Activated T-cell treated with anti-CD3 and anti-CD28 coated beads for 24 hours (primary cell): ENCODE results near the gene TMEM95.
A peak's percentile ranks its signal among the peaks of the same experiment; 100 is the strongest.
"Not testable (repeated sequence)": the region's sequence is repeated elsewhere in the genome, so short reads cannot be mapped to it uniquely, and the experiment has no call there.

ENCODE experiments used
- DNase-seq: peaks from one replicate; pipeline ENCODE4 v3.0.0-alpha.2; 2020; ENCODE audit warnings: low read depth

Gene TMEM95

DNA sequence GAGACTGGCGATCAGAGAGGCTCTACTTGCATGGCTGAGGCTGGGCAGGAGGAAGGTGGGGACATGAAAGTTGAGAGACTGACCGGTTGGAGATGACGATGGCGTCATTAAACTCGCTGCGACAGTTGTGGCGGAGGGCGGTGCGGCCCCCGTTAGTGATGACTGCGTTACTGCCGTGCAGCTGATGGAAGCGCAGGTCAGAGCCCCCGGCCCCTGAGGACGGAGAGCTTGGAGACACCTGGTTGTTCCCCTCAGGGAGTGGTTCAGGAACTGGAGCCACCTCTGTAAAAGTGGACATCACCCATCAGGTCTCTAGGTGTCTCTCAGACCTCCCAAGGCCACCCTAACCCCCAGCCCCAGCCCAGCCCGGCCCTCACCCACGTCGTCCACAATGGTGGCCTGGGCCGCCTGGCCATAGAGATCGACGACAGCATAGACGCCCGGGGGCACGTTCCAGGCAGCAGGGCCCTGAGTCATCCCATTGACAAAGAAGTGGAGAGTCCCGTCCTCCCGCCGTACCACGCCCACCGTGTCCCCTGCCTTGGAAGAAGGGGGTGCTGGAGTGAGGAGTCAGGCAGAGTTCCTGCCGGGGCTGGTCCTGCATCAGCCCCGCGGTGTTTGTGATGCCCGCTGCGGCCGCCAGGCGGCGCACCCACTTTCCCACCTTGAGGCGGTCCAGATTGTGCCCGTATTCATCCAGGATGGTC, 31.1 kb upstream of the TMEM95 start:
- DNase-seq: peak; percentile 55

DNA sequence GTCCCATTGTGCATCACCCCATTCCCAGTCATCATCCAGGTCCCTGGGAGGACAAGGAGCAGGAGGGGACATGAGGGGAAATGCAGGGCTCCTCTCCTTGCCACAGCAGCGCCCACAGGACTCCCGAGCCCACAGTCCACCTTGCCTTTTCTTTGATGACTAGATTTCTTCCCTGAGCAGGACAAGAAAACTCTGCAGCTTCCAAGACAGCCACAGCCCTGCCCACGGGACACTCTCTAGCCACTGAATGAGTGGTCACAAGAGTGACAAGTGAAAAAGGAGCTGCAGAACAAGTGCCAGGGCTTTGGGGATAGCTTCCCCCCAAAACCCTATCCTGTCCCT, 30.5 kb upstream of the TMEM95 start:
- no peak for DNase-seq

DNA sequence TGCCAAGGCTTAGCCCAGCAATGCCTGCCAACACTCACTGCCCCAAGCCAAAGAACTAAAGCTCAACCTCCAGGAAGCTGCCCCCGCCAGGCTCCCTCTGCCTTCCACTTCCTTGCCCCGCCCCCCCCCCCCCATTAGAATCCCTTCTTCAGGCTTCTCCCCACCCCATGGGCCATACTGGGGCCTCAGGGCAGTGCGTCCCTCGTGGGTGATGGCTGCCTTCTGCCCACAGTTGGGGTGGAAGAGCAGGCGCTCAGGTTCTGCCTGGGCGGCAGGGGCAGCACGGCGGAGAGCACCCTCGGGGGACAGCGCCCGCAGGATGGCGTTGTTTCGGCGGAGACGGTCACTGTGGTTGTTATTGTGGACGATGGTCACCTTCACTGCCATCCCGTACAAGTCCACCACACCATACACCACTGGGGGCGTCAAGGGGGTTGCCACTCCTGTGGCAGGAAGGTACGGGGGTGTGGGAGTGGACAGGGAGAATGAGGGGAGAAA, 29.9 kb upstream of the TMEM95 start:
- DNase-seq: no peak

DNA sequence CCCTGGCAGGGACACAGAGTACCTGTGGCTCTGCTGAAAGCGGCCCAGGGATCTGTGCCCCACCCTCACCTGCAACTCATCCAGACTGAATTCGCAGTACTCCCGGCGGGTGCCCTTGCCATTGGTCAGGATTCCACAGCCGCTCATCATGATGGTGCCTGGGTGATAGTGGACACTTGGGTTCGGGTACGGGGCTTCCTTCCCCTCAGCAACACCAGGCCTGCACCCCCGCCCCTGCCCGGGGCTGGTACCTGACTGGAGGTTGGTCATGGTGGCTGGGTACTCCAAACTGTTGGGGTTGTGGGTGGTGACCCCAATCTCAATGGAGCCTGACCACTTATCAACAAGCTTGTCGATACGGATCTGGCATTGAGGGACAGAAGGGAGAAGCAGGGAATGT, 28.8 kb upstream of the TMEM95 start:
- no peak for DNase-seq

DNA sequence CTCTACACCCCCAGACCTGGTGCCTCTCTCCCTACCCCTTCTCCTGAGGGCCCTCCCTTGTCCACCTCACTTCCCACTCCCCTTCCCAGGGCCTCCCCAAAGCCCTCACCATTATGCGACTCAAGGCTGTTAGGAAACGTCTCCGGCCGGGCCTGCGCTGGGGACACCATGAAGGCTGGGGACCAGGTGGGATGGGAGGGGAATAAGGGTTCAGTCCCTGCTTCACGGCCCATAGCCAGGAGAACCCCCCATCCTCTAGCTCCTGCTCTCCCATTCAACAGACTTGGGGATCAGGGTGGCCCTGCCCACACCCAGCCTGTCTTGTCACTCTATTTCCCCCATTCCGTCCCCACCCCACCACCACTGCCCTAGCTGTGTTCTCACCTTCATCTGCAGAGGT, 27.9 kb upstream of the TMEM95 start:
- no peak for DNase-seq

DNA sequence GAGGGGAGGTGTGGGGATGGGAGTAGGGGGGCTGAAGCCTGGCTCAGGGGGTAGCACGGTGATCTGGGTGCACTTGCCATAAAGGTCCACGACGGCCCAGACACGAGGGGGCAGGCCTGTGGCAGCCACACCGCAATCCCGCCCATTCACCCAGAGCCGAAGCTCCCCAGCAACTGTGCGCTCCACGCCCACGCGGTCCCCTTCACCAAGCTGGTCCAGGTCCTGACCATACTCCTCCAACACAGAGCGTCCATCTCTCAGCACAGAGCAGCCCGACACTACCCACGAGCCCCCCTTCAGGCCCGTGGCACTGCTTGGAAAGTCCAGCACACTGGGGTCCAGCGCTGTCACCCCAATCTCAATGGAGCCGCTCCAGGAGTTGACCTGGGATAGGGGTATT, 27.5 kb upstream of the TMEM95 start:
- DNase-seq: no peak

DNA sequence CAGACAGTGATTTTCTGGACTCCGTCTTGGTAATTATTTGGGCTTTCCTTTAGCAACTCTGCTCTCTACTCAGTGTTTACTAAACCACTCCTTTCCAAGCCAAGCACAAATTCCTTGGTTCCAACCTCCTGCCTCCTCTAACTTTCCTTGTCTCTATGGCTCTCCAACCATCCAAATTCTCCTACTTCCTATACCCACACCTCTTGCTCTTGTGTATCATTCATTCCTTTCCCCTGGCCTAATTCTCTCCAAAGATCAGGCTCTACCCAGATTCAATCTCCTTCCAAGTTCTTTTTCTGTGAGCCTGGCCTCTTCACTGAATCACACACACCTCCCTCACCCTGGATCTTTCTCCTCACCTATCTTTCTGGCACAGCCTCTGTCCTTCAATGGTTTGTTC, 26.9 kb upstream of the TMEM95 start:
- no peak for DNase-seq

DNA sequence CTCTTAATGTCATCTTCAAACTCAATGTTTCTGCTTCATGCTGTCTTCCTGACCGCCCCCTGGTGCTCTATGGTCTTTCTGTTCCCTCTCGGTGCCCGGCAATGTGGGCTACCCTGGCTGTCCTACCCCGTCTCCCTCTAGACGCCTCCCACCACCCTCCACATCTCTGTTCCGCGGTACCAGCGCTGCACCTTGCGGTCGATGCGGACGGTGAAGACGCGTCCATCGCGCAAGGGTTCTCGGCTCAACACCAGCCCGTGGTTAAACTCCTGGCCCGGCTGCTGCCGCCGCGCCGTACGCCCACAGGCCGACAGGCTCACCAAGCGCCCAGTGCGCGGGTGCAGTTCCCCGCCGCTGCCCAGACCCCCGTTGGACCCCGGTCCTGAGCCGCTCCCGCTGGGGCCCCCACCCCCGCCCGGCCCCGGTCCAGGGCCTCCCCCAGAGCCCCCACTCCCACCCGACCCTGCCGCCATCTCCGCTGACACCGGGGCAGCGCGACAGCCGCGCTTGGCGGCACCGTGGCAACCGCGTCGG, 26.0 kb upstream of the TMEM95 start, which contains the start of gene NEURL4:
TSS of gene NEURL4 (minus strand) at position 496 of the 534 bp plus-strand sequence. CDS start at position 473, 23 bp downstream.
- no peak for DNase-seq

DNA sequence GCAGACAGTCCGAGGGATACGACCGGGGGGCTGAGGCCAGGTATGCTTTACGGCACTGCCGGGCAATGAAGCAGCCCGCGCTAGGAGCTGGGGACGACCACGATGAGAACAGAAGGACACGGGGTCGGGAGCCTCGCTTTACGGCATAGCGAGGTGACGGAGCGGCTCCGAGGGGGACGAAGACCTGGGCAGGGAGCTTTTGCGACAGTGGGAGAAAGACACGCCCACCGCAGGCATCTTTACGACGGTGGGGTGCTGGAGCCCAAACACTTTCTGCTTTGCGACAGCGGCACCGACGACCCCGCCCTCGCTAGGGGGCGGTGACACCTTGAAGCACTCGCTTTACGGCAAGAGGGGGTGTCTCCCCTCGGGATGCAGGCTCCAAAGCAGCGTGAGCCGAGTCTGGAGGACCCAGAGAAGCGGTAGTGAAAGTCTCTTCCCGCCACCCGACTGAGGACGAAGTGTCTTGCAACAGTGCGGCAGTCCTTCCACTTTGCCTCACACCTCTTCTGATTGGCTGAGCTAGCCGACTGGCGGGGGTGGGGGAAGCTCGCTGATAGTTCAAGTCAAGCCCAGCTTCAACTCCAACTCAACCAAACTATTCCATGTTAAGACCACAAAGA, 25.5 kb upstream of the TMEM95 start:
- peak; percentile 95 for DNase-seq

DNA sequence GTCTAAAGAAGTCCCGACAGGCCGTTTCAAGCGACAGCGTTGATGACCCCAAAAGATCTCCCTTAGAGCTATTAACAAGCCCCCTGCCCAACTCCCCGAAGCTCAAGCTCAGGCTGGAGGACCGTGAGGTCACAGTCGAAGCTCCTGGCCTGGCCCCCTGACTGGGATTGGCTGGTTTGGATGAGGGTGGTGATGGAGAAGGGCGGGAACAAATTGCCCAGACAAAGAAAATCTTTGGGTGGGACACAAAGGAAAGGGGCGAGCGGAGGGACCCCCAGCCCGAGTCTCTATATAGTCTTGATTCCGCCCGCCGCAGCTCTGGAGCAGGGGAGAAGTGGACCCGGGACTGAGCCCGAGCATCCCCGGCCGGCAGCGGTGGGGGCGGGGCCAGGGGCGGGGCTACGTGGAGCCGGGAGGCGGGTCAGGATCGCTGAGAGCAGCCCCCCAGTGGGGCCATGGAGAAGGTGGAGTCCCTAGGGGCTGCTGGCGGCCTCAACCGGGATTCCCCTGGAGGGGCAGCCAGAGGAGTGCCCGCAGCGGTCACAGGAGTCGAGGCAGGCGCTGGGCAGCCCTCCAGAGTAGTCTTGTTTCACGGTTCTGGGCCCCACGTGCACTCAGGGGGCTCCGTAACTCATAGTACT, 24.8 kb upstream of the TMEM95 start:
- peak; percentile 75 for DNase-seq

DNA sequence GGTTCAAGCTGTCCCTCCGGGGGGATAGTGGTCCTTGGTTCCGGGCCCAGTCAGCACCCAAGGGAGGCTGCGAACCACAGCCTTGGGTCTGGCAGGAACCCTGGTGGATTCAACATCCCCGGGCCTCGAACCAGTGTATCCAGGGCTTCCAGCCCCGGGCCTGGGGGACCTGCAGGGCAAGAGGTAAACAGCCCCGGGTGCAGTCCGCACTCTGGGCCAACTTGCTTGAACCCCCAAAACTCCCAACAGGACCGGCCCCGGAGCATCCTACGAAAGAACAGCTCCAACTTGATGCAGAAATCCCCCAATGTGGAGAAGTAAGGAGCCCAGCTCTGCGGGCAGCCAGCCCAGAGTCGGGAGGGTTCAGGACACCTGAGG, 24.3 kb upstream of the TMEM95 start:
- DNase-seq: no peak

DNA sequence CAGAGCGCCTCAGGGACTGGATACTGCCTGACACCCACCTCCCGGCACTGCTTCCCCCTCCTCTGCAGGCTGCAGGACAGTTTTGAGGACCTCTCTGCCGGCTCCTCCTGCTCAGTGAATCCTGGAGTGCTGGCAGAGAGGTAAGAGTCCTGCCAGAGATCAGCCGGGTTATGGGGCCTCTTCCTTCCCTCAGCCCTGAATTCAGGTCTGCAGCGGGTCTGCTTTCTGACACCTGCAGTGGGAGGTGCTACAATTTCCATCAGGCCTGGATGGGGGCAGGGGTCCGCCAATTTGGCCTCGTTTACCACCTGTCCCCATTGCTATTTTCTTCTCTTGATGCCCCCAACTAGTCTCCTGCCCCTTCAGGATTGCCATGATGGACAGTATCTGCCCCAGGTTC, 22.8 kb upstream of the TMEM95 start:
- DNase-seq: no peak

DNA sequence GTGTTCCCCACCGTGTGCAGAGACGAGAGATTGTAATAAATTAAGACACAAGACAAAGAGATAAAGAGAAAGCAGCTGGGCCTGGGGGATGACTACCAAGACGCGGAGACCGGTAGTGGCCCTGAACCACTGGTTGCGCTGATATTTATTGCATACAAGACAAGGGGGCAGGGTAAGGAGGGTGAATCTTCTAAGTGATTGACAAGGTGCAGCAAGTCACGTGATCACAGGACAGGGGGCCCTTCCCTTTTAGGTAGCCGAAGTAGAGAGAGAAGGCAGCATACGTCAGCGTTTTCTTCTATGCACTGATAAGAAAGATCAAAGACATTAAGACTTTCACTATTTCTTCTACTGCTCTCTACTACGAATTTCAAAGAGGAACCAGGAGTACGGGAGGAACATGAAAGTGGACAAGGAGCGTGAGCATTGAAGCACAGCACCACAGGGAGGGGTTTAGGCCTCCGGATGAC, 22.3 kb upstream of the TMEM95 start:
- DNase-seq: peak; percentile 19

DNA sequence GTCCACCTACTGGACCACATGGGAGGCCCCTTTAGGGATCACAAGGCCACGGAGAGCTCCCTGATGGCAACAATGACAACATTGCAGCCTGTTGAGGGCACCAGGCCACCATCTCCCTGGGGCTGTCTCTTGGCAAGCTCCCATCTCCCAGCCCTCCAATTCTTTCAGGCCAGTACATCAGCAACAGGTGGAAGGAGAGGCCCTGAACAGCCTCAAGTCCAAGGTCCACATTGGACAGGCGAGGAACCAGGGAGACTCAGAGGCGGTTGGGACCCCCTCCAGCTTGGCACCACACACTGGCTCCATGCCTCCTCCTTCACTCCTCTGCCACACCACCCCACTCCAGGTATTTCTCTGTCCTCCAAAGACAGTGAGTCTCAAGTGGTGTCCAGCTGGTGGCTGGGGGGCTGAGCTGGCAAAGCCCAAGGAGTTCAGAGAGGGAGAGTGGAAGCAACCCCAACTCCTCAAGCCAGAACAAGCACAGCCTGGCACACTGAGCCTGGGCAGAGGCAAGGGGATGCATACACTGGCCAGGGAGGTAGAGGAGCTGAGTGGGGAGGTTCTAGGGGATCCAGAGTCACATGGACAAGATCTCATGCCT, 19.9 kb upstream of the TMEM95 start:
- no peak for DNase-seq

DNA sequence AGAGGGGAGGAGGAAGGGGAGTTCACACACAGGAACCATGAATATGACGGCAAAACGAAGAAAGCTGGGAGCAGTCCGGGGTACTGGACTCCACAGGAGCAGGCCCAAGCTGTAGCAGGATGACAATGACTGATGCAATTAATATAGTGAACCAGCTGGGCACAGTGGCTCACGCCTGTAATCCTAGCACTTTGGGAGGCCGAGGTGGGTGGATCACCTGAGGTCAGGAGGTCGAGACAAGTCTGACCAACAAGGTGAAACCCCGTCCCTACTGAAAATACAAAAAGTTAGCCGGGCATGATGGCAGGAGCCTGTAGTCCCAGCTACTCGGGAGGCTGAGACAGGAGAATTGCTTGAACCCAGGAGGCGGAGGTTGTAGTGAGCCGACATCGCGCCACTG, 19.2 kb upstream of the TMEM95 start:
- DNase-seq: not testable (repeated sequence)

DNA sequence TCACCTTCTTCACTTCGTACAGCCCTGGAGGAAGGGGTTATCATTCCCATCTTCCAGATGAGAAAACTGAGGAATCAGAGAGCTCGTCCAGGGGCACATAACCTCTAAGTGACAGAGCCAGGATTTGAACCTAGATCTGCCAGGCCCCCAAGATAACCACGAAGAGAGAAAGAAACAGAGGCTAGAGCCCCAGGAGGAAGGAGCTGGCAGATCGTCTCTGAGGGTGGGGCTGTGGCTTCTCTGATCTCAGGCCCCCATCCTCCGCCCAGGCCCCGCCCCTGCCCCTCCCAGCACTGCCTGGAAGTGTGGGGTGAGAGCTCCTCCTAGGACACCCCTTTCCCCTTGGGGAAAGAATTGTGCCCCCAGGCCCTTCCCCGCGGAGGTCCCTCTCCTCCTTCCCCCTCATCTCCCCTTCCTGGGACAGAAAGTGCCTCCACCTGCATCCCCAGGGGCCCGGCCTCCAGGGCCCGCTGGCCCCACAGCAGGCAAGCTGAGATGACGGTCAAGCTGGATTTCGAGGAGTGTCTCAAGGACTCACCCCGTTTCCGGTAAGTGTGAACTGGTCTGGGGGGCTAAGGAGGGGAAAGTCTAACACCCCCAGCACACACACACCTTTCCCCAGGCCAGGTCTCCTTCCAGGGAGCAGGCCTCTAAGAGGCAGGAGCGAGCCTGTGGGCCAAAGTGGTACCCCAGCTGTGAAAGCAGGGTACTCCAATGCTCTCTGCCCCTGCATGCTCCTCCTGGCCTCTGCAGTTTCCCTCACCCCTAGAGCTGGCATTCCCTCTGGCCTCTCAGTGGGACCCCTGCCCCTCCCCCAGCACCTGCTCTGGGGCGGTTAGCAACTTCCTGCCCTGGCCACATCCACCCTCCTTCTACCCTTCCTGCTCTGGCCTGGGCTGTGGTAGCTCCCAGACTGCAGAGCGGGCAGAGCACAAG, 18.4 kb upstream of the TMEM95 start, which contains the start of gene ACAP1:
TSS of gene ACAP1 (plus strand) at position 290 of the 936 bp plus-strand sequence. CDS start at position 496, 206 bp downstream.
- DNase-seq: peak; percentile 80

DNA sequence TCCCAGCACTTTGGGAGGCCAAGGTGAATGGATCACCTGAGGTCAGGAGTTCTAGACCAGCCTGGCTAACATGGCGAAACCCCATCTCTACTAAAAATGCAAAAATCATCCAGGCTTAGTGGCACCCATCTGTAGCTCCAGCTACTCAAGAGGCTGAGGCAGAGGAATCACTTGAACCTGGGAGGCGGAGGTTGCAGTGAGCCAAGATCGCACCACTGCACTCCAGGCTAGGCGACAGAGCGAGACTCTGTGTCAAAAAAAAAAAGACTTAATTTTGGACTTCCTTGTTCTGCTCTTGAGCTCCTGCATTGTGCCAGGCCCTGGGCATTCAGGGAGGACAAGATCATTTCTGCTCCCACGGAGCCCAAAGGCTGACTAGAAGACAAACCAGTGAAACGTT, 17.4 kb upstream of the TMEM95 start:
- DNase-seq: not testable (repeated sequence)

DNA sequence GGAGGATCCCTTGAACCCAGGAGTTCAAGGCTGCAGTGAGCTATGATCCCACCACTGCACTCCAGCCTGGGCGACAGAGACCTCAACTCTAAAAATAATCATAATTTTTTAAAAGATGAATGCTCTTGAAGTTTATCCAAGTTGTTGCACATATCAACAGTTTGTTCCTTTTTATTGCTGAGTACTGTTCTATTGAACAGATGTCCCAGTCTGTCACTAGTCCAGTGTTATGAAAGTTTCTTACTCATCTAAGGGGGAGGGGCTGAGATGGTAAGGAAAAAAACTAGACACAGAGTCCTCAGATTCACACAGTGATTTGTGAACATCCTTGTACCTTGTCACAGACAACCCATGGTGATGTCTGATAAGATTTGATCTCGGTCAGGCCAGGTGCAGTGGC, 14.8 kb upstream of the TMEM95 start:
- no peak for DNase-seq

DNA sequence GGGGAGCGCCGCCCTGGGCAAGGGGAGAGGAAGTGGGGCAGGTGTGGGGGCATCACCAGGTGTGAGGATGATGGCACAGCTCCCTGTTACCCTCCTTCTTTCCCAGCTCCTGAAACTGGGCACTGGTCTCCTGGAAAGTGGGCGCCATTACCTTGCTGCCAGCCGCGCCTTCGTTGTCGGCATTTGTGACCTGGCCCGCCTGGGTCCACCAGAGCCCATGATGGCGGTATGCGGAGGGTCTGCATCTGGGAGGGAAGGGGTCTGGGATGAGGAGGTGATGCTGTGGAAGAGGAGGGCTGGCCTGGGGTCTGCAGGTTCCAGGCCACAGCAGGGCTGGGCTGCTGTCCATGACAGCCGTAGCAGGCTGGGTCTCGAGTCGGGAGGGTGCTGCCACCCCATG, 13.1 kb upstream of the TMEM95 start:
- no peak for DNase-seq

DNA sequence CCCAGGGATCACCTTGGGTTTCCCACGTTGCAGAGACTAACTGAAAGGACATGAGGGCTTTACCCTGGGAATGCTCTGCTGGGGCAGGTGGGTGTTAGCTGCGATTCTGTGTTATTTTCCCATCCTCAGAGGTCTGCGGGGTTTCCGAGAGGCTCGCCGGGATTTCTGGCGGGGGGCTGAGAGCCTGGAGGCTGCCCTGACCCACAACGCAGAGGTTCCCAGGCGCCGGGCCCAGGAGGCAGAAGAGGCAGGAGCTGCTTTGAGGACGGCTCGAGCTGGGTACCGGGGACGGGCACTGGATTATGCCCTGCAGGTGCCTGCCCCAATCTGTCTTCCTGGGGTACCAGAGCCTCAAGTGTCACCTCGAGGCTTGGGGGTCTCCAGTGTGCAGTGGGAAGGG, 11.7 kb upstream of the TMEM95 start:
- no peak for DNase-seq
